ENCODE results near the gene MTHFR. TPM values are rescaled to one million over a fixed set of nuclear protein-coding genes. Genes with fewer than 3 reads are reported as not detected.

MTHFR gene
- total and polyA plus RNA-seq, 3 experiments from 2014 or later: 10.0 to 16.3 (median 13.5) TPM

Other genes with a start within 250 kb of the MTHFR start
- 1 to 10 TPM; 1.8 to 2.0 TPM for gene FBXO2, start 151.5 kb downstream of the MTHFR start, total RNA-seq
- 4.6 TPM for gene FBXO2, start 151.5 kb downstream of the MTHFR start, polyA plus RNA-seq
- gene FBXO44, start 151.1 kb downstream of the MTHFR start, total RNA-seq: 10 to 100 TPM; 14.2 to 16.0 TPM
- gene FBXO44, start 151.1 kb downstream of the MTHFR start, polyA plus RNA-seq: 12.0 TPM
- gene FBXO6, start 141.8 kb downstream of the MTHFR start, total RNA-seq: 1 to 10 TPM; 8.8 to 9.4 TPM
- gene FBXO6, start 141.8 kb downstream of the MTHFR start, polyA plus RNA-seq: 30.4 TPM
- gene MAD2L2, start 124.8 kb downstream of the MTHFR start, total RNA-seq: 10 to 100 TPM; 60.1 to 66.2 TPM
- gene MAD2L2, start 124.8 kb downstream of the MTHFR start, polyA plus RNA-seq: 57.2 TPM
- under 1 TPM; 0.09 to 0.11 TPM for gene DRAXIN, start 114.3 kb downstream of the MTHFR start, total RNA-seq
- 0.12 TPM for gene DRAXIN, start 114.3 kb downstream of the MTHFR start, polyA plus RNA-seq
- gene AGTRAP, start 69.8 kb downstream of the MTHFR start, total RNA-seq: 10 to 100 TPM in 1 of 2 experiments, 1 to 10 TPM in 1; 9.7 to 10.6 TPM
- gene AGTRAP, start 69.8 kb downstream of the MTHFR start, polyA plus RNA-seq: 103 TPM
- not detected for gene C1orf167, start 43.8 kb downstream of the MTHFR start, total RNA-seq
- gene C1orf167, start 43.8 kb downstream of the MTHFR start, polyA plus RNA-seq: 0.81 TPM
- gene CLCN6, start 227 bp upstream of the MTHFR start, total RNA-seq: 1 to 10 TPM; 8.9 to 9.3 TPM
- 1.7 TPM for gene CLCN6, start 227 bp upstream of the MTHFR start, polyA plus RNA-seq
- gene NPPA, start 41.8 kb upstream of the MTHFR start, total RNA-seq: not detected
- not detected for gene NPPA, start 41.8 kb upstream of the MTHFR start, polyA plus RNA-seq
- not detected for gene NPPB, start 53.0 kb upstream of the MTHFR start, total RNA-seq
- not detected for gene NPPB, start 53.0 kb upstream of the MTHFR start, polyA plus RNA-seq
- 10 to 100 TPM; 31.3 to 33.9 TPM for gene KIAA2013, start 120.5 kb upstream of the MTHFR start, total RNA-seq
- gene KIAA2013, start 120.5 kb upstream of the MTHFR start, polyA plus RNA-seq: 63.2 TPM
- 10 to 100 TPM; 25.8 to 31.0 TPM for gene PLOD1, start 128.8 kb upstream of the MTHFR start, total RNA-seq
- 9.4 TPM for gene PLOD1, start 128.8 kb upstream of the MTHFR start, polyA plus RNA-seq
- gene MFN2, start 174.5 kb upstream of the MTHFR start, total RNA-seq: 10 to 100 TPM; 97.1 to 97.2 TPM
- gene MFN2, start 174.5 kb upstream of the MTHFR start, polyA plus RNA-seq: 40.9 TPM
- gene MIIP, start 213.5 kb upstream of the MTHFR start, total RNA-seq: 10 to 100 TPM; 37.0 to 37.6 TPM
- gene MIIP, start 213.5 kb upstream of the MTHFR start, polyA plus RNA-seq: 31.6 TPM

Data from CD8-positive, alpha-beta memory T cell (primary cell).